Stimulated activated CD4-positive, alpha-beta T cell treated with anti-CD3 and anti-CD28 coated beads, Interleukin-4, amount 100 ng/mL, for 24 hours (primary cell): ENCODE measurements around the gene BLM.

ENCODE experiments used
- DNase-seq: peaks from one replicate; pipeline ENCODE4 v3.0.0-alpha.2; 2020

Gene BLM

DNA sequence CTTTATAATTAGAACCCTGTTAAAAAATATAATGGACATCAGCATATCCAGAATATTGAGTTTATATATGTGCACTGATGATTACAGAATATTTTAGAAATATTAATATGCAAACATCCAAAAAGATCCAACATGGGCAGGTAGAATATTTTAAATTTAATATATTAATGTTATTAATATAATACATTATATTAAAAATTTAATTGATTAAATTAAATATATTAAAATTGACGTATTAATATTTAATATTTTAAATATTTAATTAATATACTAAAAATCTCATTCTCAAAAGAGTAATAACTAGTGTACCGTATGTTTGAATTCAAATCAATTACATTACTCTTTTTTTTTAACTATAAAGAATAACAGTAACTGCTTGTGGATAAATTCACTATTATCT is 77.4 kb downstream of the BLM start:
- DNase-seq: no peak

DNA sequence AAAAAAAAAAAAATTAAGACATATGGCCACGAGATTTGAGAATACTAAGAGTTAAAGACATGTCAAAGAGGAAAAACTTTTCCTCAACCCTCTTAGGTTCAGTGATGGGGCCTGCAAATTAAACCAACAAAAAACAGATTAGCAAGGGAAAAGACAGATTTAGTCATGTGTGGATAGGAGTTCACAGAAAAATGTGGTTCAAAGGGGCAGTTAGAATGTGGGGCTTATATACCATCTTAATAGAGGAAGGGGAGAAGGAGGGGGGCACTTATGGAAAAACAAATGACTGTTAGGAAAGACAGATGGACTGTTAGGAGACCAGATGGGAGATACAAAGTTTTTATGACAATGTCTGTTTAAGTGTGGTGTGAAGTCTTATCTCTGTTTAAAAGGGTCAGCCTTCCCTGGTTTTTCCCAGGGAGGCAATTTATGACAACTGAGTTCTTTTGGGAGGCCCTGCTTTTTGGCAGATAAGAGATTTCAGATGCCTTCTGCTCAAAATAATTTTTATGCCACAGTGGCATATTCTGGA is 82.6 kb downstream of the BLM start:
- DNase-seq: no peak

DNA sequence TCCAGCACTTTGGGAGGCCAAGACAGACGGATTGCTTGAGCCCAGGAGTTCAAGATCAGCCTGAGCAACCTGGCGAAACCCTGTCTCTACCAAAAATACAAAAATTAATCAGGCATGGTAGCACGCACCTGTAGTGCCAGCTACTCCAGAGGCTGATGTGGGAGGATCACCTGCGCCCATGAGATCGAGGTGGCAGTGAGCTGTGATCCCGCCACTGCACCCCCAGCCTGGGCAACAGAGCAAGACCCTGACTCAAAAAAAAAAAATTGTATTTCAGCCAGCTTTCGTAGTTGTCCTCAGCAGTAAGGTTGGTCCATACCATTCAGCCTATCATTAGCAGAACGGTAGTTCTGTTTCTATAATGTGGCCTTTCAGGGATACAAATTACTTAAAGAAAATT is 84.7 kb downstream of the BLM start:
- no peak for DNase-seq

DNA sequence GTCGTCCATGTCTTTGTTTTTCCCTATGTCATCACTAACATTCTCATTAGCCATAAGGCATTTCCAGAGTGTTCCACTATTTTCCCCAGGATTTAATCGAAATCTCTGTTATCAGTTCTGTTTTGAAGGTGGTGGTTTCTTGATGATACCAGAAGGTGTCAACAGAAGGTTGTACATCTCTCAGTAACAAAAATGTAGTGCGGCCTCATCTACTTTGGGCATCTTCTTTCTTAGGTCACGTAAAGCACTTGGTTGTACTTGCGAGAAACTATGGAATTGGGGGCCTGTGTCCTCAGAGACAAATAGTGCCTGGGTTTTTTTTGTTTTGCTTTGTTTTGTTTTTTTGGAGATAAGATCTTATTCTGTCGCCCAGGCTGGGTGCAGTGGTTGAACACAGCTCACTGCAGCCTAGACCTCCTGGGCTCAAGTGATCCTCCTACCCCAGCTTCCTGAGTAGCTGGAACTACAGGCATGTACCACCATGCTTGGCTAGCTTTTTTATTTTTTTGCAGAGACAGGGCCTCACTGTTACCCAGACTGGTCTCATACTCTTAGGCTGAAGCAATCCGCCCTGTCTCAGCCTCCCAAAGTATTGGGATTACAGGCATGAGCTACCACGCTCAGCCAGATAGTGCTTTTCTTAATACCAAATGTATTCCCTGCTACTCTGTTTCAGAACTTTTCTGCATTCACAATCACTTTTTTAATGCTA is 90.1 kb downstream of the BLM start:
- DNase-seq: no peak

DNA sequence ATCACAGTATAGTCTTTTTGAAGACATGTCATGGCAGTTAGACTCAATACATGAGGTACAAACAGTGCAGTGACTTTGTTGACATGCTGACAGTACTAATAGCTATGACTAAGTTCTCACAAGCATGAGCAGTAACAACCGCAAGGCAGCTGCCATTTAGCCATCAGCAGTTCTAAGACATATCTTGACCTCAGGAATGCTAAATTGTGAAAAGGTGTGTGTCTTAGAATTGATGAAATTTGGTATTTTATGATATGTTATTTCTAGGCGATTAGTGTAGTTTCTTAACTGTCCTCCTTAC is 90.6 kb downstream of the BLM start:
- no peak for DNase-seq

DNA sequence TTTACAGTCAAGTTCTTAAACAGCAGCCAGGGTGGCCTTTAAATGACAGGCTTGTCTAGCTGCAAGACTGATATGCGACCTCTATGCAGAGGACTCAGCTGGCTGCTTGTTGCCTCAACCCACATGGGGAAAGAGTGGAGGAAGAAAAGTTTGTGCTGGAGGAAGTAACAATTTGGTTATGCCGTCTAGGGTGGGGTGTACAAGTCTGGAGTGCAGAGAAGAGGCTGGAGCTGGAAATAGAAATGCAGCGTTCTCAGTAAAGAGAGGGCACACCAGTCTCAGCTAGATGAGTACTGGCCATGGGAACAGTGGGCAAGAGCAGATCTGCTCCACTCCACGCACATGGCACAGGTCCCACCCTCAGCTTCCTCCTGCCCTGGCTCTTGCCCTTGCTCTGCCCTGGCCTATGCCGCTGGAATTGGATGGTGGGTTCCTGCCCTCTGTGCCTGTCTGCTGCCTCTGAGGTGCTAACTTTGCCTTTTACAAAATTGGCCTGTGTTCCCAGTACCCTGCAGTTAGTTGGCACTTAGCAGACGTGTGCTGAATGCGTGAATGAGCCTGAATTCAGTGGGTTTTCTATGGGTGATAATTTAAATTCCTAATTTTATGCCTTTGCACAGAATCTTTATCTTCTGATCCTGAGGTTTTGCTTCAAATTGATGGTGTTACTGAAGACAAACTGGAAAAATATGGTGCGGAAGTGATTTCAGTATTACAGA is 91.5 kb downstream of the BLM start:
- no peak for DNase-seq

DNA sequence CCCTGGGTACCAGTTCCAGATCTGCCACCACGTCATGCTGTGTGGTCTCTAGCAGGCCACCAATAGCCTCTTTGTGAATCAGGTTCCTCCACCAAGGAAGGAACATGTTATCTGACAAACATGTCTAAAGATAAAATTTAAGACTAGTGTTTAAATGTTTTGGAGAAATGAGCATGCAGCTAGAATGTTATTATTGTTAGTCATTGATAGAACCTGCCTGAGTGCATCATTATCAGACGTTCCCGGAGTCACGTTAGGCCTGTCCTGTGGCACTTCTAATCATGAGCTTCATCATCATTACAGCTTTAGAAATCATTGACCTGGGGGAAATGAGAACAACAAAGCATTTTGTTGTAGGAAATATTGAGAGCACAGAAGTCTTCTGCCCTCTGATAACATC is 92.4 kb downstream of the BLM start:
- DNase-seq: no peak

DNA sequence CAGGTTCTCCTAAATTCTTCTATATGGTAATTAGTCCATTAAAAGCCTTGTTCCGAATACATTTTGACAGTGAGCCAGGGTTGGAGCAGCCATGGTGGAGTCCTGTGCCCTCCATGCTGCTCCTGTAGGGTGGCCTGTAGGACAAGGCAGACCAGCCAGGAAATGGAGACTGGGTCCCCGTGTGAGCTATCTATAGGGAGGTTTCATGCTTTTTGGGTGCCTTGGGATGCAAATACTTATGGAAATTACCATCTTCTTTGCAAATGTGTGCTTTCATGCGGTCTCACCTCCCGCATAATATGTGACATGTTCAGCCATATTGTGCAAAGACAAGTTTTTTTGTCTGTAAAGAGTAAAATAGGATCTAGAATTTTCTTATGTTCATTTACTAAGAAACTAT is 93.2 kb downstream of the BLM start:
- DNase-seq: no peak

DNA sequence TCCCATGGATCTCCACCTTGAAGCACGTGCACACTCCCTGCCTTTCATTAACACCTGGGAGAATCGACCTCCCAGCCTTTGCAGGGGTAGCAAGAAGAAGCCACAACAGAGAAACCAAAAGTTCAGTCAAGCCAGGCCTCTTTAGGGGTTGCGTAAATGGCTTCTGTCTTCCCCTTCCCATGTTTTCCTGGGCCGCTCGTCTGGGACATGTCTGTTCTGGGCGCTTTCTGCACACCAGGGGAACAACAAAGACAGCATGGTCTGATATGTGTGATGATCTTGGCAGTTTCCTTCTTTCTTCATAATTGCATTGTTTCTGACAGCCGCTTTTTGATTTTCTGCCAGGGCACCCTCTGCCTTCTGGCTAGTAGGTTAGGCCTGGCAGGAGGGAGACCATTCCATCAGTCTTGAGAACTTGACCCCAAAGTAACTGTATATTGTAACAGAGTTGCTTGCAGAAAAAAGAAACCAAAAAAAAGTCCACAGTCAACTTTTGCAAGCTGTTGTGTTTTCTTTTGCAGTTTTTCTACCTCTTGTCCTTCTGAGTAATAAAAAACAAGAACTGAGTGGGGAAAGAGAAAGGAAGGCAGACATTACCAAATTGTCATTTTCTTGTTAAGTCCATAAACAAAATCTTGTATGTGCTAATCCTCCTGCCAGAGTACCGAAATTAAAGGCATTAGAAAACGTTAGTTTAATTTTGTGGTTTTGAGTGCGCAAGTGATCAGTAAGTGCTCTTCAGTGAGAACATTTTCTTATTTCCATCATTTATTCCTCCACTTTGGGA is 95.2 kb downstream of the BLM start:
- DNase-seq: no peak

DNA sequence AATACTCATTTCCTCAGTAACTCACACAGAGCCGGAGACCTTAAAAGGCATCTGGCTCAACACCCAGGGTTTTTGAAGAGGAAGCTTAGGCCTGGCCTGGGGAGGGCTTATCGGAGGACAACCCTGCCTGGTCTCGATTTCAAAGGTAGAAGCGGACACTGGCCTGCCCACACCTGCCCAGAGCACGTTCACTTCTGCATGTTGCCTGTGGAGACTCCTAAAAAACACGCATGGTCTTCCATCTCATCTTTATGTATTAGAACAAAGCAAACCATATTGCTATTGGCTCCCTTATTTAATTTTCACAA is 95.8 kb downstream of the BLM start:
- no peak for DNase-seq

DNA sequence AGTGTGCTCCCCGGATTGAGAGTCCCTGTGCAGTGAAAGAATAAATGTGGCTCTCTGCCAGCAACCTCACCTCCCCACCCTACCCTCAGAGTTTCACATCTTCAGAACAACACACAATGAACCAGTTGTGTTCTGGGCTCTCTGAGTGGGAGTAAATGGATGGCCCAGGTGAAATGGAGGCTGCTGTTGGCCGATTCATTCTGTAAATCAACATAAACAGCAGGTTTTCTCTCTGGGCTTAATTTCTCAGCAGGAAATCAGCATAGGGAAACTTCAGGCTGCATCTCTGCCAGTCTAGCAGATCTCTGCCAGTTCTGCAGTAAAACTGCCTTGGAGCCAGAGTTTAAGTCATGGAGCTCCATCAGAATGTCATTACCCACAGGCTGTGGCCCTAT is 96.6 kb downstream of the BLM start:
- no peak for DNase-seq

DNA sequence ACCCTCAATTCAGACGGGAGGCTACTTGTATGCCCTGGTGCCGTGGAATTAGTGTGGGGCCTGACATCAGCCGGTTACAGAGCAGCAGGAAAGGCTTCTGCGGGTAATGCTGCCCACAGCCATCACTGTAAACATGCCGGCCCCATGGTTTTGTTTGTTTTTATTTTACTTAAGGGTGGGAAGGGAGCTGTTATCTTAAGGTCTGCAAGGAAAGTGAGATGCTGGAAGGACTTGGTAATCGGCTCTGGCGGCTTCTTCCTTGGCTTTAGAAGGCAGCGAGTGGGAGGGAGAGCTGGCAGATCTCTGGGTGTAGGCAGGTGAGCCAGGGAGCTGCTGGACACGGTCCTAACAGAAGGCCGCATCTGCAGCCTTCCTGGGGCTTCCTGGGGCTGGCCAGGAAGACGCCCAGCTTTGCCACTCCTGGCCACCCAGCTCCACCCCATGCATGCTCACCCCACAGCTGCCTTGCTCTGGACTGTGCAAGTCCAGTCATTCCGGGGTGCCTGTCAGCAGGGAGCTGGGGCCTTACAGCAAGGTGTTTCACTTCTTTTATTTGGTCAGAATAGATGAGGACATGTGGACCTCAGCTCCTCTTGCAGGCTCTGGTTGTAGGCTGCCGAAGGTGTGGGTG is 97.2 kb downstream of the BLM start:
- no peak for DNase-seq

DNA sequence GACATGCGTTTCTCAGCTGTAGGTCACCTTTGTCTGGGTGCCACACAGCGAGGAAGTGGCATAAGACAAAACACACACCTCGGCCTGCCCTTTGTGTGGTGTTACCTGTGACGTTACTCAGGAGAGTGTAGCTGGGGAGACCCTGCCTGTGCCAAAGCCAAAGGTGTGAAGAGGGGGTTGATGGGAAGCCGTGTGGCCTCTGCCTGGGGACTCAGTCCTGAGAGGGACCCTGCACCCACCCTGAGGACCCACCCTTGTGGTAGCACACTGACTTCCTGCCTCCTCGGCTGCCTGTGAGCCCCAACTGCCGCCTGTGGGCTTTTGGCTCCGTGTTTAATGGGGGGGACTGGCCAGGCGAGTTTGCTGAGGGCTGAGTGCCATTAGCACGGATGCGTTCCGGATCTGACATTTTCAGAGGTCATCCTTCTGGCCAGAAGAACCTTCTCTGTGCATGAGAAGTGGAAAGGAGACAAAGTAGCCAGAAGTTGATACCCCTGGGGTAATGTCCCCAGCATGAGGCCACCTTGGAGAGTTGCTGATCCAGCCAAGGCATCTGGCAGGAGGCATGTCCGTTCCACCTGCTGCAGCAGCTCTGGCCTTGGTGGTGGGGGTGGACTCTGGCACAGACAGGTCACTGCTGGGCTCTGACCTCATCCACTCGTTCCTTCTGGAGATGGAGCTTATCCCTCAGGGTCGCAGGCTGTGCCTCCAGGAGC is 99.4 kb downstream of the BLM start:
- DNase-seq: no peak

DNA sequence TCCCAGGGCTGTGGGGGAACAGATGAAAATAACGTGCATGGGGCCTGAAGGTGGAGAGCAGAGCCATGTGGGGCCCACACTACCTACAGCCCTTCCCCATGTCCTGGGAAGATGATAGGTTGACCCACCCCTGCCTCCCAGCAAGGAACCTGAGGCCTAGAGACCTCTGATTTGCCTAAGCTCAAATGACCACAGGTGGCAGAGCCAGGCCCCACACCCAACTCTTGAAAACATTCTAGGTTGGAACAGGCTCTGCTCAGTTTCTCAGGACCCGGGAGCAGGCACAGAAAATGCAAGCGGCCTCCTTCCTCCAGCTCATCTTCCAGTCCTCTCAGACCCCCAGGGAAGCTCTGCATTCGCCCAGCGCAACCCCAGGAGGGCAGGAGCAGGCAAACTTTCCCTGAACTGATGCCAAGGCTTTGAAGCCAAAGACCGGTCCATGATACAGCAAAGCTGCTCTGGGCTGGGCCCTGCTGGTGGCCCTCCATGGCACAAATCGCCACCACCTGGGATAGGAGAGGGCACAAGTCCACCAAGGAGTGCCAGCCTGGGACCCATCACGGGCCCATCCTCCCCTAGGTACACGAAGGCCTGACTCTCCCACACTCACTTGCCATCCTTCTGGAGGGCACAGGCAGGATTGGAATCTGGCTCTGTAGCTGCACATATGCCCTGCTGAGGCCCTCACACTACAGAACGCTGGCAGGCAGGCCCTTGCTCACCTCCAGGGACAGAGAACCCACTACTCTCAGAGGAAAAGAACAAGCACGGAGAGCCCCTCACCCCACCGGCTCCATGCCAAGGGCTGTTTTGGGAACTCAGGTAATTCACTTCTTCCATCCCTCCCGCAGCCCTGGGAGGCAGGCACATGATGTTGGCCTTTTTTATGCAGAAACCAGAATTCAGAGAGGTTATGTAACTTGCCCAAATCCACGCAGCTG is 100.2 kb downstream of the BLM start:
- no peak for DNase-seq

DNA sequence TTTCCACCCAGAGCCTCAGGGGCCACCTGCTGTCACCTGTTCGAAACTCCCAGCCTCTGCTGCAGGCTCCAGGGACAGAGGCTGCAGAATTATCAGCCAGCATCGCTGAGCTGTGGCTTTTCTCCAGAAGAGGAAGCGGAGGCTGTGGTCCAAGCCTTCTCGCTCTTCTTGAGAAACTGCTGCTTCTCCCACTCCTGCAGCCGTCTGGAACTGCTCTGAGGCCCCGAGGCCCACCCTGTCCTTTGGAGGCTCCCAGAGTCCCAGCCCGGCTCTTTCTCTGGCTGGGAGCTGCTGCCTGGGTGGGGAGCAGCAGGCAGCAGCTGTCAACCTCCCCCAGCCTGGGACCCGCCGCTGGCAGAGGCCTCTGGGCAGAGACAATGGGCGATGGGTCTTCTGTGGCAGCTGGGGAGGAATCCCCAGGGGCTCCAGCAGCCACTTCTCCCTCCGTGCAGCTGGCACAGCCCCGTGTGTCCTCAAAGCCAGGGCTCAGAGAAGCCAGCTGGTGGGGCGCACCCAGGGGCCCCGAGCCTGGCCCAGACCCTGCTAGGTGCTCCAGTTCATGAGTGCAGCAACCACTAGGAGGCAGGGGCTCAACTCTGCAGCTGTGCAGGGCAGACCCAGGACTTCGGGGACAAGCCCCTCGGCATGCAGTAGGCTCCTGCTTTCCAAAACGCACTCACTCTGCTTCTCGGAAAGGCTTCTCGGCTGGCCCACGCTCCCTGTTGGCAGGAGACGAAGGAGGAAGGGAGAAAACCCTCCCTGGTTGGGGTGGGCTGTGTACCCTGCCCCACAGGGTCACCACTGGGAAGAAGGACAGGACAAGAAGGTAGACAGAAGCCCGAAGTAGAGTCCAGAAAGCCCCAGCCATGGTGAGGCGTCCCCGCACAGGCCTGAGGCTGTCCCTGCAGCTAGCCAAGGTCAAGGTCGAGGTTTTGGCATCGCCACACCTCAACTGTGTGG is 101.4 kb downstream of the BLM start:
- DNase-seq: no peak

DNA sequence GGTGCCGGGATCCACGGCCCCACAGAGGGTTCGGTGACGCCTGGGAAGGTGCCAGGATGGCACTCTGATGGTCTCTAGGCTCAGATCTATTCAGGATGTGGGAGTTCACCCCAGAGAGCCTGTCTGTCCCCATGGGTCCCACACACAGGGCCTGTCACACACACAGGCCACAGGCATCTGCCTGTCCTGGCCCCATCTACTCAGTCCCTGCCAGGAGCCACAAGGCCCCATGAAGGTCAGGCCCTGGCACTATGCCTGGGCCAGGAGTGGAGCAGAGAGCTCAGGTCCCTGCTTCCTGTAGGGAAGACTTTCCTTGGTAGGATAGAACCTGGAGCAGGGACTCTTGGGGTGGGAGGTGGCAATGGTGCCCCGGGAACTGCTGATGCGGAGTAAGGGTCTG is 102.2 kb downstream of the BLM start:
- DNase-seq: no peak

DNA sequence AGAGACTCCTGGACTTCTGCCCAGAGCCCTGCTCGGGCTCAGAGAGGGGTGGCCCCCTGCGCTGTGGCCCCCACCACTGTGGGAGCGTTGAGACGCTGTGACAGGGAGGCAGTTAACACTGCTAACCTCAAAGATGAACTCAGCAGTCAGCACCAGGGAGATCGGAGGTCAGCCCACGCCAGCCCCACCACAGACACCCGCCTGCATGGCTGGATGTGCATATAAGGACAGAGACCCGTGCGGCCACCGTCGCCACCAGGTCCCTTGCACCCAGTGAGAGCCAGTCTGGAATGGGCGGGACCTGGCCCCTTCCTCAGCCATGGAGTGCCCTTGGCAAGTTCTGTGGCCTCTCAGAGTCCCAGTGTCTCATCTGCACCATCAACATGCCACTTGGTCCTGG is 102.7 kb downstream of the BLM start:
- no peak for DNase-seq

DNA sequence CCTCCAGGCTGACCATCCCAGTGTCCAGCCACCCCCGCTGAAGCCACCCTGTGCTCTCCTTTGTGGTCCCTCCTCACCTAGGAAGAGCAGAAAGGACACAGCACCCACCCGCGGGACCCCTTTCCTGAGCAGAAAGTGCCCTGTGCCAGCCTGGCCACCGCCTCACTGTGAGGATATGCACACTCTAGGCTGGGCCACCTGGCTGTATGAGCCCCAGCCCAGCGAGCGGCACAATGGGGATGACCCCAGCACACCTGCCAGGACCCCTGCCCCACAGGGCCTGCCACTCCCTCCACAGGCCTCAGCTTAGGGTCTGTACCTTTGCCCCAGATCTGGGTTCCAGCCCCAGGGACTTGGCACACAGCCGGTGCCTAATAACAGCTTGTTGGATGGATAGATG is 103.3 kb downstream of the BLM start:
- no peak for DNase-seq

DNA sequence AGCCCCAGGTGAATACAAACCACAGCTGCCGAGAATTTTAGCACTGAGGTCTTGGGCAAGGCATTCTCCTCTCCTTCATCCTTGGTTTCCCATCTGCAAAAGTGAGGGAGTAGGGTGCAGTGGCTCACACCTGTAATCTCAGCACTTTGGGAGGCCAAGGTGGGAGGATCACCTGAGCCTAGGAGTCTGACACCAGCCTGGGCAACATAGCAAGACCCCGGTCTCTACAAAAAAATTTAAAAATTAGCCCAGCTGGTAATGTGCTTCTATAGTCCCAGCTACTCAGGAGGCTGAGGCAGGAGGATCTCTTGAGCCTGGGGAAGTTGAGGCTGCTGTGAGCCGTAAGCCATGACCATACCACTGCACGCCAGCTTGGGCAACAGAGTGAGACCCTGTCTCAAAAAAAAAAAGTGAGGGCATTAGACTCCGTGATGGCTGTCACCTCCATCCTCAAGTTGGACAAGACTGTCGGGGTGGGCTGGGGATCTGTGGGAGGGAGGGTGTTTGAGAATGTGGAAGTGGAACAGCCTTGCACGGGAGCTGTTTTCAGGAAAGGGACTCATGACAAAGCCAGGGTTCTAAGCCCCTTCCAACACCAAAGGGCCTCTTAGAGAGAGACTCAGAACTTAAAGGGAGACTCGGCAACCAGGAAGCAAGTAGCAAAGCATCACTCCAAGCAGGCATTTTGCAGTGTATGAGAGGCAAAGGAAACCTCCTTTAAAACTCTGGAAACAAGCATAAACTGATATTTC is 105.2 kb downstream of the BLM start:
- no peak for DNase-seq

DNA sequence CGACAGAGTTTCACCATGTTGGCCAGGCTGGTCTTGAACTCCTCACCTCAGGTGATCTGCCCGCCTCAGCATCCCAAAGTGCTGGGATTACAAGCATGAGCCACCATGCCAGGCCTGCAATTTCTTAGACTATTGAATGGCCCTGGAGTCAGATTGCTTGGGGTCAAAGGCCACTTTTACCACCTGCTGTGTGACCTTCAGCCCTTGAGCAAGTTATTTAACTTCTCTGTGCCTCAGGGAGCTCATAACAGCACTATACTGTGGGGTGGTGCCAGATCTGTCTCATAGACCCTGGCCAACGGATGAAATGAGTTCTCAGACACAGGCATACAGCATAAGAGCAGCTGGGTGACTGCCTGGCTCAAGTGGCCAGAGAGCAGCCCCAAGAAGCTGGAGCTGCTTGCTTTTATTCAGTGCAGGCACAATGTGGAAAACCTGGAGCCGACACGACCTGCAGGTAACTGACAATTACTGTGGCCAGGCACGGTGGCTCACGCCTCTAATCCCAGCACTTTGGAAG is 106.4 kb downstream of the BLM start:
- DNase-seq: no peak
